ENCODE results near the gene SEC24D. TPM values are rescaled to one million over a fixed set of nuclear protein-coding genes. Genes with fewer than 3 reads are reported as not detected.

SEC24D gene
- total and polyA plus RNA-seq, 2 of the 8 experiments (the other 6 are each of a cell fraction or from before 2014, with no cell fraction given) = 28.9 to 91.6 TPM

DNA sequence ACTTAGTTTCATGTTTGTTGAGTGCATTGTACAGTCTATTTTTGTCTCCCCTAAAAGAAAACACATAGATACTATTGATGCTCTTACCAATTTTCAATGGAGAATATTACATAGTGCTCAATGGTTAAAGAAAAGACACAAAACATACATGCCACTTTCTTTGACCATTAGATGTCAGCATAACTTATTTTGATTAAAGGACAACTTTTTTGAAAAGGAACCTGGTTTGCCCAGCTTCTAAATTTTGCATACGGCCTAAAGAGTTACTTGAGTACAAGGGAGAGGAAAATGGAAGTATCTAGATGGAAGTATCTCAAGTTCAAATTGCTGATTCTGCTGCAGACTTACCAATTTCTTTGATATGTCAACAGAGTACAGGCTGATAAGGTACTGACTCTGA is 82.2 kb downstream of the SEC24D start:
- Histone ChIP-seq H3K79me1 (ENCODE audit: low read depth, low read length) (no peaks in the 10 kb centered on the region), H3K14ac (ENCODE audit: insufficient read length) (no peak overlapping the region), H3K23me2 (ENCODE audit: low read depth, low read length) (no peaks in the 10 kb centered on the region), H3K27ac (ENCODE audit: low read depth, low read length) (no peak overlapping the region), H3K4me2 (ENCODE audit: insufficient read depth in 1 of 2, low read depth in 2 of 2, low read length in 2 of 2) (no peak overlapping the region), H4K20me1 (replicated peaks in 1 of 2; ENCODE audit: control insufficient read depth in 1 of 2, insufficient read depth in 2 of 2, low read length in 2 of 2) (no peaks in the 10 kb centered on the region), H3K18ac (ENCODE audit: extremely low read depth, low read length) (no peak overlapping the region), H2BK20ac (ENCODE audit: low read length) (no peak overlapping the region), H3K9ac (replicated peaks in 1 of 4; ENCODE audit: extremely low read depth in 1 of 4, low read depth in 3 of 4, low read length in 3 of 4) (no peak overlapping the region), H4K5ac (ENCODE audit: insufficient read length, low read depth, low read length) (no peak overlapping the region), H4K8ac (ENCODE audit: extremely low read depth, insufficient read depth, low read length) (no peak overlapping the region), H2BK120ac (replicated peaks; ENCODE audit: low read depth, low read length) (no peak overlapping the region), H2AK5ac (ENCODE audit: low read depth, low read length) (no peak overlapping the region), H2AFZ (ENCODE audit: low read length) (no peak overlapping the region), H2BK5ac (ENCODE audit: low read depth, low read length) (no peak overlapping the region), H3K4ac (replicated peaks; ENCODE audit: insufficient read length, low read depth, low read length) (no peak overlapping the region), H2BK15ac (ENCODE audit: low read length) (no peak overlapping the region), H2BK12ac (ENCODE audit: low read depth, low read length) (no peak overlapping the region), H3K79me2 (ENCODE audit: control insufficient read depth in 1 of 2, insufficient read depth in 2 of 2, low read length in 2 of 2) (no peaks in the 10 kb centered on the region), H3K36me3 (ENCODE audit: control insufficient read depth in 2 of 4, insufficient read depth in 4 of 4, low read length in 3 of 4) (peaks cover 4 to 37% (median 19%) of the 10 kb centered on the region in 4 experiments; a peak in 7 of 8 replicates), H3K27me3 (replicated peaks in 1 of 4; ENCODE audit: control insufficient read depth in 3 of 4, extremely low read depth in 1 of 4, insufficient read depth in 3 of 4, low read length in 3 of 4) (no peaks in the 10 kb centered on the region), H3K23ac (ENCODE audit: insufficient read length) (no peak overlapping the region), H3K4me1 (replicated peaks in 1 of 4; ENCODE audit: control insufficient read depth in 3 of 4, insufficient read depth in 4 of 4, low read length in 3 of 4) (peaks cover 0 to 4% (median 0%) of the 10 kb centered on the region in 4 experiments; a peak in 2 of 7 replicates), H3K9me3 (ENCODE audit: insufficient read depth in 2 of 2, low read depth in 1 of 2, low read length in 1 of 2) (no peaks in the 10 kb centered on the region), H4K91ac (replicated peaks; ENCODE audit: insufficient read length, low read length) (no peak overlapping the region), H3K56ac (replicated peaks; ENCODE audit: insufficient read length, low read depth, low read length) (no peak overlapping the region), H3K4me3 (ENCODE audit: extremely low read depth in 1 of 4, insufficient read depth in 2 of 4, low read depth in 3 of 4, low read length in 4 of 4) (no peak overlapping the region)
- WGBS, 2 experiments (ENCODE audit: extremely low coverage in 1 of 2, insufficient coverage in 1 of 2, insufficient read length in 1 of 2, insufficient replicate concordance in 2 of 2, low coverage in 1 of 2, low lambda C conversion rate in 2 of 2, missing lambda C conversion rate in 1 of 2) = 89% methylated on average over 1 of the region's 1 CpG; no CpG with 5 or more reads in 1 of the 2 experiments
- ChIA-PET CTCF (ENCODE audit: partially characterized antibody) (interaction anchor here (0.9 to 3.2 kb wide), 4 partner anchors 11 to 137 kb away, joined by 3 to 16 read pairs (median 4); no protein-coding TSS in a partner anchor), POLR2A (ENCODE audit: partially characterized antibody) (no interaction called here)
- TF ChIP-seq SIN3A (conservative IDR thresholded peaks at IDR 0.05 in 1 of 2, IDR thresholded peaks at IDR 0.05 in 1 of 2; ENCODE audit: low read depth in 1 of 2, low read length in 2 of 2) (no peak), CREB1 (IDR thresholded peaks at IDR 0.05) (no peak), BCL11A (IDR thresholded peaks at IDR 0.05; ENCODE audit: low read depth in 2 of 2, low read length in 2 of 2) (no peak), RFX5 (IDR thresholded peaks at IDR 0.05; ENCODE audit: borderline replicate concordance, low read depth, low read length) (no peak), SAP30 (IDR thresholded peaks at IDR 0.05; ENCODE audit: insufficient read depth, insufficient replicate concordance, low read length) (no peak), BACH1 (IDR thresholded peaks at IDR 0.05; ENCODE audit: low read length) (no peak), CEBPB (IDR thresholded peaks at IDR 0.05; ENCODE audit: low read depth, low read length) (no peak), FOSL1 (IDR thresholded peaks at IDR 0.05; ENCODE audit: insufficient read depth, low read depth, low read length) (no peak), ZNF274 (IDR thresholded peaks at IDR 0.05; ENCODE audit: borderline replicate concordance, extremely low read depth, low read length) (no peak), KDM5A (IDR thresholded peaks at IDR 0.05; ENCODE audit: low read length) (no peak), SIRT6 (IDR thresholded peaks at IDR 0.05; ENCODE audit: low read length) (no peak), KDM1A (IDR thresholded peaks at IDR 0.05; ENCODE audit: borderline replicate concordance, low read length) (no peak), RBBP5 (IDR thresholded peaks at IDR 0.05; ENCODE audit: borderline replicate concordance, low read depth, low read length) (no peak)
- TF ChIP-seq, protein P1, sequence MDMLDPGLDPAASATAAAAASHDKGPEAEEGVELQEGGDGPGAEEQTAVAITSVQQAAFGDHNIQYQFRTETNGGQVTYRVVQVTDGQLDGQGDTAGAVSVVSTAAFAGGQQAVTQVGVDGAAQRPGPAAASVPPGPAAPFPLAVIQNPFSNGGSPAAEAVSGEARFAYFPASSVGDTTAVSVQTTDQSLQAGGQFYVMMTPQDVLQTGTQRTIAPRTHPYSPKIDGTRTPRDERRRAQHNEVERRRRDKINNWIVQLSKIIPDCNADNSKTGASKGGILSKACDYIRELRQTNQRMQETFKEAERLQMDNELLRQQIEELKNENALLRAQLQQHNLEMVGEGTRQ (IDR thresholded peaks at IDR 0.05; ENCODE audit: low read length) = no peak
- no peak for FAIRE-seq
- DNase-seq (ENCODE audit: low read depth in 1 of 2, low spot score in 2 of 2) = no peak
